ENCODE data around the gene CES2. TPM values are rescaled to one million over a fixed set of nuclear protein-coding genes. Genes with fewer than 3 reads are reported as not detected.

Gene CES2
- total and polyA plus RNA-seq, 9 donors: 25.5 to 51.9 (median 38.9) TPM

DNA sequence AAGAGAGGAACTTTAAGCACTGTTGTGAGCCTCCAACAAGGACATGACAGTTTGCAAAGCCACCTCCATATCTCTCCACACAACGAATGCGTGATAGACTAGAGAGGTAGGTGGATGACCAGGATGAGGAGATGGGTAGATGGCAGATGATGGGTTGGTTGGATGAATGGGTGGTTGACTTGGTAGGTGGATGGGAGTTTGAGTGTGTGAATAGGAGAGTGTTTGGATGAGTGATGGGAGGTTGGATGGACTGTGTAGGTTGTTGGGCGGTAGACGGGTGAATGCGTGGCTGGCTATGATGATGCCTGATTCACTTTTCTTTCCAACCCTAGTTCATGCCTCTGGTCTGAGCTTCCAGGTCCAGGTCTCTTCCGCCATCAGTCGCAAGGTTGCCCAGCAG lies 20.8 kb upstream of the CES2 start:
- H3K27ac ChIP-seq: no peak overlapping the region
- no peaks in the 10 kb centered on the region for H3K9me3 ChIP-seq
- H3K27me3 ChIP-seq: no peaks in the 10 kb centered on the region
- no peak for DNase-seq
- H3K4me3 ChIP-seq: no peak overlapping the region
- no peaks in the 10 kb centered on the region for H3K36me3 ChIP-seq
- intact Hi-C loops (cut with DNase I): no loop called here
- no peaks in the 10 kb centered on the region for H3K4me1 ChIP-seq (ENCODE audit: insufficient read depth)
- 95 to 97% (median 97%) methylated on average over 7 of the region's 7 CpGs for WGBS, 3 donors
- TF ChIP-seq POLR2A (IDR thresholded peaks at IDR 0.05): no peak
- TF ChIP-seq, protein P1, sequence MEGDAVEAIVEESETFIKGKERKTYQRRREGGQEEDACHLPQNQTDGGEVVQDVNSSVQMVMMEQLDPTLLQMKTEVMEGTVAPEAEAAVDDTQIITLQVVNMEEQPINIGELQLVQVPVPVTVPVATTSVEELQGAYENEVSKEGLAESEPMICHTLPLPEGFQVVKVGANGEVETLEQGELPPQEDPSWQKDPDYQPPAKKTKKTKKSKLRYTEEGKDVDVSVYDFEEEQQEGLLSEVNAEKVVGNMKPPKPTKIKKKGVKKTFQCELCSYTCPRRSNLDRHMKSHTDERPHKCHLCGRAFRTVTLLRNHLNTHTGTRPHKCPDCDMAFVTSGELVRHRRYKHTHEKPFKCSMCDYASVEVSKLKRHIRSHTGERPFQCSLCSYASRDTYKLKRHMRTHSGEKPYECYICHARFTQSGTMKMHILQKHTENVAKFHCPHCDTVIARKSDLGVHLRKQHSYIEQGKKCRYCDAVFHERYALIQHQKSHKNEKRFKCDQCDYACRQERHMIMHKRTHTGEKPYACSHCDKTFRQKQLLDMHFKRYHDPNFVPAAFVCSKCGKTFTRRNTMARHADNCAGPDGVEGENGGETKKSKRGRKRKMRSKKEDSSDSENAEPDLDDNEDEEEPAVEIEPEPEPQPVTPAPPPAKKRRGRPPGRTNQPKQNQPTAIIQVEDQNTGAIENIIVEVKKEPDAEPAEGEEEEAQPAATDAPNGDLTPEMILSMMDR (IDR thresholded peaks at IDR 0.05): no peak
- TF ChIP-seq EP300 (IDR thresholded peaks at IDR 0.05): no peak

DNA sequence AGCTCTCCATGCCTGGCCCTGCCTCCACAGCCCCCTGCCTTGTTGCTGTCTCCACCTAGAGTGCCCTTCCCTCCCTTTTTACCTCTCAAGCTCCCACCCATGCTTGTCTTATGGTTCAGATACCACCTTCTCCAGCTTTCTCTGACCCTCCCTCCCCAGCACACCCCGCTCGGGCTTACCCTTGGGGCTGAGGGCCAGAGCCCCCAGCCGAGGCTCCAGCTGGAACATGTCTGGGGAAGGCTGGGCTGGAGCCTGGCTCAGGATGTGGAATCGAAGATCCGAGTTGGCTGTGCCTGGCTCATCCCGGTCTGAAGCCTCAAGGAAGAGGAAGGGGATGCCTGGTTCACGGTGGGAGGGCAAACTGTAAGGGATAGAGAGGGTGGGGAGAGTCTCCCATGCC lies 20.3 kb upstream of the CES2 start:
- no peaks in the 10 kb centered on the region for H3K4me1 ChIP-seq (ENCODE audit: insufficient read depth)
- intact Hi-C loops (cut with DNase I): no loop called here
- no peak overlapping the region for H3K4me3 ChIP-seq
- DNase-seq: no peak
- 20 to 38% (median 31%) methylated on average over 7 of the region's 7 CpGs for WGBS, 3 donors
- TF ChIP-seq, protein P1 (IDR thresholded peaks at IDR 0.05): no peak
- no peak for TF ChIP-seq POLR2A (IDR thresholded peaks at IDR 0.05)
- no peak for TF ChIP-seq EP300 (IDR thresholded peaks at IDR 0.05)
- no peaks in the 10 kb centered on the region for H3K27me3 ChIP-seq
- H3K36me3 ChIP-seq: no peaks in the 10 kb centered on the region
- H3K9me3 ChIP-seq: no peaks in the 10 kb centered on the region
- H3K27ac ChIP-seq: no peak overlapping the region

DNA sequence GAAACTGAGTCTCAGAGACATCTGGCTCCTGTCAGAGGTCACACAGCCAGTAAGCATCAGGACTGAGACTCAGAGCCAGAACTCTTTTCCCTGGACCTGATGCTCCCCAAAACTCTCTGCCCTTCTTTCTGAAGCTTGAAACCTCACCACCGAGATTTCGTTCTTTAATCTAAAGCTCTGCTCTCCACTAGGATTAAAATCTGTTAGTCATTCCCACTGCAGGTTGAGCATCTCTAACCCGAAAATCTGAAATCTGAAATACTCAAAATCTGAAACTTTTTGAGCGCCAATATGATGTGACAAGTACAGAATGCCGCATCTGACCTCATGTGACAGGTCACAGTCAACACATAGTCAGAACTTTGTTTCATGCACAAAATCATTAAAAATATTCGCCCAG lies 18.8 kb upstream of the CES2 start:
- no peak for TF ChIP-seq POLR2A (IDR thresholded peaks at IDR 0.05)
- TF ChIP-seq, protein P1 (IDR thresholded peaks at IDR 0.05): no peak
- no peak for TF ChIP-seq EP300 (IDR thresholded peaks at IDR 0.05)
- Histone ChIP-seq H3K27ac (no peak overlapping the region), H3K27me3 (no peaks in the 10 kb centered on the region), H3K4me3 (no peak overlapping the region), H3K9me3 (no peaks in the 10 kb centered on the region), H3K36me3 (no peaks in the 10 kb centered on the region), H3K4me1 (ENCODE audit: insufficient read depth) (no peaks in the 10 kb centered on the region)
- 82 to 89% (median 86%) methylated on average over 6 of the region's 6 CpGs for WGBS, 3 donors
- no peak for DNase-seq
- intact Hi-C loops (cut with DNase I): no loop called here

DNA sequence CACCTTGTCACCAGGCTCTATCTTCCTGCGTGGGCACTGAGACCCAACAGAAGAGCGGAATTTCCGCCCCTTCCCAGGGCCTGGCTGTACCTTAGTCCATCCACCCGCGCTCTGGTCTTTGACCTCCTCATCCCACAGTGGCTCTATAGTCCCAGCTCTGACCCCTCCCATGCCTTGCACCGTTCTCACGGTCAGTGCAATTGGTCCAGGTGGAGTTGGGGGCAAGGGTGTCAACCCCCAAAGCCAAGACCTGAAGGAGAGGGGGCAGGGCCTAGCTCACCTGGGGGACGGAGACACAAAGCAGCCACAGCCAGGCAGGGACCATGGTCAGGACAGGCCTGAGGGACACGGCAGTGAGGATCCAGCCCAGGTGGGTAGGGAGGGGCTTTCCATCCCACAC lies 17.6 kb upstream of the CES2 start:
- H3K9me3 ChIP-seq: no peaks in the 10 kb centered on the region

More for the DNA sequence above, 17.6 kb upstream of the CES2 start:
- no peaks in the 10 kb centered on the region for H3K27me3 ChIP-seq
- intact Hi-C loops (cut with DNase I): no loop called here
- H3K27ac ChIP-seq: no peak overlapping the region
- H3K4me3 ChIP-seq: no peak overlapping the region
- no peak for DNase-seq
- WGBS, 3 donors: 84 to 85% (median 85%) methylated on average over 9 of the region's 9 CpGs
- H3K36me3 ChIP-seq: no peaks in the 10 kb centered on the region
- no peak for TF ChIP-seq EP300 (IDR thresholded peaks at IDR 0.05)
- TF ChIP-seq, protein P1 (IDR thresholded peaks at IDR 0.05): no peak
- no peak for TF ChIP-seq POLR2A (IDR thresholded peaks at IDR 0.05)
- no peaks in the 10 kb centered on the region for H3K4me1 ChIP-seq (ENCODE audit: insufficient read depth)

All from ovary (tissue), 9 donors.